Pulmonary artery endothelial cell (primary cell): ENCODE measurements around the gene TRPV2. TPM values are rescaled to one million over a fixed set of nuclear protein-coding genes. Genes with fewer than 3 reads are reported as not detected.

Experiments used
- DNase-seq: peaks from one replicate; pipeline ENCODE4 v3.0.0-alpha.2; 2011; ENCODE audit warnings: low read depth, low spot score
- total RNA-seq: library from RNA; depleted of rRNA; stranded (reverse); fragments of >200 nt; gene quantifications from 2 replicates; pipeline ENCODE4 v1.2.3, GENCODE V29; 2014

Gene TRPV2
- total RNA-seq, 1 donor from 2014 or later: 24.3 TPM

GRCh38 chr17:16455997-16456741, 40.8 kb downstream of the TRPV2 start:
- DNase-seq: no peak

- no peak for DNase-seq
Observed at GRCh38 chr17:16456742-16457316, 41.5 kb downstream of the TRPV2 start.

GRCh38 chr17:16459271-16459670, 43.9 kb downstream of the TRPV2 start:
- DNase-seq: no peak

- no peak for DNase-seq
Observed at GRCh38 chr17:16459855-16460550, 44.6 kb downstream of the TRPV2 start.

- DNase-seq: no peak
Observed at GRCh38 chr17:16460796-16461605, 45.6 kb downstream of the TRPV2 start.

GRCh38 chr17:16461606-16461866, 46.2 kb downstream of the TRPV2 start:
- DNase-seq: no peak

- DNase-seq: no peak
Observed at GRCh38 chr17:16462070-16462864, 46.9 kb downstream of the TRPV2 start.

- no peak for DNase-seq
Observed at GRCh38 chr17:16463358-16464302, 48.3 kb downstream of the TRPV2 start.

- no peak for DNase-seq
Observed at GRCh38 chr17:16464303-16465051, 49.1 kb downstream of the TRPV2 start.

- no peak for DNase-seq
Observed at GRCh38 chr17:16465052-16465312, 49.6 kb downstream of the TRPV2 start.

- no peak for DNase-seq
Observed at GRCh38 chr17:16465861-16466338, 50.5 kb downstream of the TRPV2 start.

GRCh38 chr17:16466407-16466806, 51.0 kb downstream of the TRPV2 start:
- no peak for DNase-seq

GRCh38 chr17:16467044-16467443, 51.7 kb downstream of the TRPV2 start:
- no peak for DNase-seq

GRCh38 chr17:16467886-16468285, 52.5 kb downstream of the TRPV2 start:
- DNase-seq: no peak

- no peak for DNase-seq
Observed at GRCh38 chr17:16468428-16468992, 53.1 kb downstream of the TRPV2 start.

- DNase-seq: no peak
Observed at GRCh38 chr17:16470265-16470664, 54.9 kb downstream of the TRPV2 start.

GRCh38 chr17:16471295-16471694, 55.9 kb downstream of the TRPV2 start:
- DNase-seq: no peak

- DNase-seq: no peak
Observed at GRCh38 chr17:16472539-16472938, 57.2 kb downstream of the TRPV2 start.
